NCI-H774 (cell line): ENCODE results near the gene OCIAD2.
"Not testable (repeated sequence)": the region's sequence is repeated elsewhere in the genome, so short reads cannot be mapped to it uniquely, and the experiment has no call there.

Experiments
- DNase-seq: peaks from one replicate; lab custom pipeline; 2025; lab: John Stamatoyannopoulos, UW

OCIAD2 gene

GRCh38 chr4:48906206-48907173 is at the start of gene OCIAD2:
TSS of gene OCIAD2 (minus strand) at chr4:48906774. CDS start at chr4:48904549, 2,225 bp downstream.
- DNase-seq = peak; percentile 88

GRCh38 chr4:48954314-48954713 is 47.7 kb upstream of the OCIAD2 start:
- no peak for DNase-seq

GRCh38 chr4:48949518-48950219 is 43.1 kb upstream of the OCIAD2 start:
- no peak for DNase-seq

GRCh38 chr4:48949086-48949485 is 42.5 kb upstream of the OCIAD2 start:
- no peak for DNase-seq

GRCh38 chr4:48947731-48948130 is 41.2 kb upstream of the OCIAD2 start:
- DNase-seq = no peak

GRCh38 chr4:48945981-48946380 is 39.4 kb upstream of the OCIAD2 start:
- no peak for DNase-seq

- DNase-seq = no peak
Observed at GRCh38 chr4:48944756-48945241, 38.2 kb upstream of the OCIAD2 start.

GRCh38 chr4:48944252-48944651 is 37.7 kb upstream of the OCIAD2 start:
- DNase-seq = no peak

- DNase-seq = no peak
Observed at GRCh38 chr4:48943387-48943786, 36.8 kb upstream of the OCIAD2 start.

GRCh38 chr4:48939785-48940184 is 33.2 kb upstream of the OCIAD2 start:
- no peak for DNase-seq

- no peak for DNase-seq
Observed at GRCh38 chr4:48938831-48939230, 32.3 kb upstream of the OCIAD2 start.

- DNase-seq = no peak
Observed at GRCh38 chr4:48937033-48937432, 30.5 kb upstream of the OCIAD2 start.

- no peak for DNase-seq
Observed at GRCh38 chr4:48931459-48931858, 24.9 kb upstream of the OCIAD2 start.

- DNase-seq = no peak
Observed at GRCh38 chr4:48930654-48931053, 24.1 kb upstream of the OCIAD2 start.

GRCh38 chr4:48924416-48924815 is 17.8 kb upstream of the OCIAD2 start:
- no peak for DNase-seq

- DNase-seq = not testable (repeated sequence)
Observed at GRCh38 chr4:48923065-48923464, 16.5 kb upstream of the OCIAD2 start.

GRCh38 chr4:48914311-48914710 is 7.7 kb upstream of the OCIAD2 start:
- no peak for DNase-seq

- DNase-seq = no peak
Observed at GRCh38 chr4:48913346-48913745, 6.8 kb upstream of the OCIAD2 start.

GRCh38 chr4:48912349-48912748 is 5.8 kb upstream of the OCIAD2 start:
- DNase-seq = no peak

- DNase-seq = no peak
Observed at GRCh38 chr4:48910511-48910910, 3.9 kb upstream of the OCIAD2 start.

GRCh38 chr4:48909697-48910096 is 3.1 kb upstream of the OCIAD2 start:
- DNase-seq = no peak

- DNase-seq = no peak
Observed at GRCh38 chr4:48908687-48909086, 2.1 kb upstream of the OCIAD2 start.
